H9 (cell line): Measurements from ENCODE around the gene POU6F2. TPM values are rescaled to one million over a fixed set of nuclear protein-coding genes. Genes with fewer than 3 reads are reported as not detected.

Experiments used
- DNase-seq: peaks from one replicate; pipeline ENCODE4 v3.0.0-alpha.2; 2017
- H2AFZ ChIP-seq: one replicate; pipeline ENCODE4 v1.6.1; 2013; ENCODE audit warnings: mild to moderate bottlenecking, low read length, control low read depth, moderate library complexity
- H2AK5ac ChIP-seq: 2 replicates; pipeline ENCODE4 v1.6.1; 2013; ENCODE audit warnings: low read length, control low read depth, mixed read lengths; ENCODE audit not compliant: insufficient read length
- H2BK120ac ChIP-seq: one replicate; pipeline ENCODE4 v1.6.1; 2013; ENCODE audit warnings: low read depth, mild to moderate bottlenecking, low read length, control low read depth, inconsistent platforms; ENCODE audit not compliant: poor library complexity, severe bottlenecking
- H2BK12ac ChIP-seq: 2 replicates; pipeline ENCODE4 v1.6.1; 2013; ENCODE audit warnings: low read length, control low read depth, mixed read lengths, low read depth; ENCODE audit not compliant: insufficient read length
- H2BK15ac ChIP-seq: 2 replicates; pipeline ENCODE4 v1.6.1; 2013; ENCODE audit warnings: low read depth, low read length, control low read depth
- H2BK20ac ChIP-seq: one replicate; pipeline ENCODE4 v1.6.1; 2013; ENCODE audit warnings: low read depth, mild to moderate bottlenecking, low read length, control low read depth, inconsistent platforms; ENCODE audit not compliant: poor library complexity, severe bottlenecking
- H2BK5ac ChIP-seq: 2 replicates; pipeline ENCODE4 v1.6.1; 2013; ENCODE audit warnings: low read length, control low read depth, mixed read lengths; ENCODE audit not compliant: insufficient read length
- H3K14ac ChIP-seq: 2 replicates; pipeline ENCODE4 v1.6.1; 2013; ENCODE audit warnings: low read length, control low read depth; ENCODE audit not compliant: insufficient read depth
- H3K18ac ChIP-seq: 2 replicates; pipeline ENCODE4 v1.6.1; 2013; ENCODE audit warnings: low read depth, mild to moderate bottlenecking, mixed read lengths, low read length, control low read depth; ENCODE audit not compliant: insufficient read length
- H3K23ac ChIP-seq: 2 replicates; pipeline ENCODE4 v1.6.1; 2013; ENCODE audit warnings: low read length, control low read depth, mixed read lengths, low read depth; ENCODE audit not compliant: insufficient read length
- H3K23me2 ChIP-seq: 2 replicates; pipeline ENCODE4 v1.6.1; 2013; ENCODE audit warnings: low read depth, mild to moderate bottlenecking, mixed read lengths, low read length, control low read depth; ENCODE audit not compliant: insufficient read length, poor library complexity, severe bottlenecking
- H3K27ac ChIP-seq: 2 replicates; pipeline ENCODE4 v1.5.1; 2013; ENCODE audit warnings: low read length, control low read depth, mixed read lengths, low read depth; ENCODE audit not compliant: insufficient read length
- H3K27me3 ChIP-seq: 2 replicates; pipeline ENCODE4 v1.6.1; 2013; ENCODE audit warnings: low read length, control low read depth, inconsistent platforms; ENCODE audit not compliant: insufficient read depth
- H3K4ac ChIP-seq: 2 replicates; pipeline ENCODE4 v1.6.1; 2013; ENCODE audit warnings: low read depth, mild to moderate bottlenecking, control low read depth, inconsistent platforms, low read length, moderate library complexity
- H3K4me1 ChIP-seq: 2 replicates; pipeline ENCODE4 v1.6.1; 2013; ENCODE audit warnings: low read length, control low read depth, inconsistent platforms; ENCODE audit not compliant: insufficient read depth
- H3K4me2 ChIP-seq: 2 replicates; pipeline ENCODE4 v1.6.1; 2013; ENCODE audit warnings: low read length, control low read depth, mixed read lengths; ENCODE audit not compliant: insufficient read length, insufficient read depth
- H3K56ac ChIP-seq: 2 replicates; pipeline ENCODE4 v1.6.1; 2013; ENCODE audit warnings: low read depth, mild to moderate bottlenecking, mixed read lengths, low read length, control low read depth; ENCODE audit not compliant: insufficient read length
- H3K79me1 ChIP-seq: 2 replicates; pipeline ENCODE4 v1.6.1; 2013; ENCODE audit warnings: low read depth, mild to moderate bottlenecking, moderate library complexity, low read length, control low read depth, inconsistent platforms; ENCODE audit not compliant: insufficient read depth, poor library complexity, severe bottlenecking
- H3K79me2 ChIP-seq: 2 replicates; pipeline ENCODE4 v1.6.1; 2013; ENCODE audit warnings: low read length, control low read depth, inconsistent platforms; ENCODE audit not compliant: insufficient read depth
- H3K9ac ChIP-seq: 2 replicates; pipeline ENCODE4 v1.6.1; 2013; ENCODE audit warnings: low read length, control low read depth, mixed read lengths; ENCODE audit not compliant: insufficient read length; ENCODE audit errors: extremely low read depth
- H3K9me3 ChIP-seq: one replicate; pipeline ENCODE4 v1.6.1; 2013; ENCODE audit warnings: low read depth, low read length, inconsistent platforms; ENCODE audit not compliant: control insufficient read depth
- H3T11ph ChIP-seq: one replicate; pipeline ENCODE4 v1.6.1; 2013; ENCODE audit warnings: mild to moderate bottlenecking, low read length, control low read depth, inconsistent platforms
- H4K20me1 ChIP-seq: one replicate; pipeline ENCODE4 v1.6.1; 2013; ENCODE audit not compliant: control insufficient read depth, insufficient read length, insufficient read depth
- H4K5ac ChIP-seq: 2 replicates; pipeline ENCODE4 v1.6.1; 2013; ENCODE audit warnings: low read depth, mild to moderate bottlenecking, mixed read lengths, low read length, control low read depth; ENCODE audit not compliant: insufficient read length
- H4K8ac ChIP-seq: replicated peaks from 2 replicates; pipeline ENCODE4 v1.6.1; 2013; ENCODE audit warnings: low read length, control low read depth, mixed read lengths, low read depth; ENCODE audit not compliant: insufficient read length
- H4K91ac ChIP-seq: 2 replicates; pipeline ENCODE4 v1.6.1; 2013; ENCODE audit warnings: low read depth, mild to moderate bottlenecking, moderate library complexity, mixed read lengths, low read length, control low read depth; ENCODE audit not compliant: insufficient read length
- H3K27ac Mint-ChIP-seq, 3 experiments: 2 replicates in 2 of 3; 3 replicates in 1 of 3; pipeline ENCODE4 v1.8.0; 2020 to 2021; ENCODE audit warnings: mixed read lengths in 3 of 3, mild to moderate bottlenecking in 1 of 3, moderate library complexity in 1 of 3
- H3K27me3 Mint-ChIP-seq: 2 replicates; pipeline ENCODE4 v1.8.0; 2021; ENCODE audit warnings: low read depth, mild to moderate bottlenecking, moderate library complexity, mixed read lengths
- H3K36me3 Mint-ChIP-seq, 3 experiments: 2 replicates in 2 of 3; 3 replicates in 1 of 3; pipeline ENCODE4 v1.8.0; 2020 to 2021; ENCODE audit warnings: low read depth in 3 of 3, mixed read lengths in 3 of 3; ENCODE audit not compliant: insufficient read depth in 1 of 3
- H3K4me1 Mint-ChIP-seq, 2 experiments: 2 replicates each; pipeline ENCODE4 v1.8.0; 2020; ENCODE audit warnings: mixed read lengths in 2 of 2
- H3K4me3 Mint-ChIP-seq, 2 experiments: 2 replicates in 1 of 2; 3 replicates in 1 of 2; pipeline ENCODE4 v1.8.0; 2020 to 2021; ENCODE audit warnings: mild to moderate bottlenecking in 2 of 2, mixed read lengths in 2 of 2, moderate library complexity in 1 of 2
- H3K9me3 Mint-ChIP-seq, 2 experiments: 2 replicates in 1 of 2; 3 replicates in 1 of 2; pipeline ENCODE4 v1.8.0; 2020; ENCODE audit warnings: mild to moderate bottlenecking in 2 of 2, mixed read lengths in 2 of 2, moderate library complexity in 1 of 2
- CTCF ChIP-seq: fragments of 200-600 bp; sonication (generic); conservative IDR thresholded peaks from 3 replicates; pipeline ENCODE4 v1.8.0; 2021; ENCODE audit warnings: antibody characterized with exemption, mild to moderate bottlenecking
- WGBS: extraction: QIAGEN DNeasy Blood & Tissue Kit; methylation state at CpG from one replicate; pipeline ENCODE4 v1.1.7; 2013; ENCODE audit warnings: missing lambda C conversion rate, low lambda C conversion rate, mixed read lengths; ENCODE audit not compliant: insufficient read length; ENCODE audit errors: extremely low coverage; 5-methylcytosine and 5-hydroxymethylcytosine counted together
- total RNA-seq: library from RNA; stranded (reverse); gene quantifications from 2 replicates; pipeline ENCODE4 v1.2.1, GENCODE V29; 2021

Gene POU6F2
- total RNA-seq, 1 experiment from 2014 or later, result 1.9 TPM

DNA sequence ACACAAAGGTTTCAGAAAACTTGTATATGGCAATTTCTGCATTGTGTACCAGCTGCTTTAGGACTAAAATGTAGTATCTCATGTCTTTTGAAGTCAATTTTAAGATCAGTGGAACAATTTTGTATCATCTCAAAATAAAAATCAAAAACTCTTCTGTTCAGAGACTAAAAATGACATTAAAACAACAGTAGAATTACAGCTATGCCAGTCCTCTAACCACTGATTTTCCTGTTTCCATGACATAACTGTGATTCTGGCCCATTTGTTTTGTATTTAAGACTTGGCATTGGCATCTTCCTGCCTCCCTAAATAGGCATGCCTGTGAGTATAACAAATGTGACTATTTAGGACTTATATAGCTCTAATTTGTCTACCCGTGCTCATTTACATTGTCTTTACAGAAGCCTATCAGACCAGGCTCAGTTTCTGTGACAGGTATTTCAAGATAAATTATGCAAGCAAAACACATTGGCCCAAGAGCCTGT is 39.7 kb upstream of the POU6F2 start:
- no peak overlapping the region for H4K5ac ChIP-seq
- no peak overlapping the region for H3K9ac ChIP-seq
- no peaks in the 10 kb centered on the region for H4K20me1 ChIP-seq
- Mint-ChIP-seq H3K4me3 (no peak overlapping the region), H3K27me3 (no peaks in the 10 kb centered on the region), H3K36me3 (no peaks in the 10 kb centered on the region), H3K27ac (no peak overlapping the region), H3K4me1 (peaks cover 21% of the 10 kb centered on the region in 2 experiments), H3K9me3 (no peaks in the 10 kb centered on the region)
- no peak overlapping the region for H3T11ph ChIP-seq
- no peak overlapping the region for H3K56ac ChIP-seq
- no peak overlapping the region for H2BK120ac ChIP-seq
- no CpG with 5 or more reads among the region's 1 CpG for WGBS
- no peak overlapping the region for H3K27ac ChIP-seq
- H4K91ac ChIP-seq, result no peak overlapping the region
- H3K23ac ChIP-seq, result no peak overlapping the region
- H3K4me2 ChIP-seq, result no peak overlapping the region
- DNase-seq, result no peak
- no peak overlapping the region for H2BK5ac ChIP-seq
- H2BK20ac ChIP-seq, result no peak overlapping the region
- H3K4me1 ChIP-seq, result no peaks in the 10 kb centered on the region
- H2AK5ac ChIP-seq, result no peak overlapping the region
- no peaks in the 10 kb centered on the region for H3K79me2 ChIP-seq
- no peak overlapping the region for H2BK12ac ChIP-seq
- no peaks in the 10 kb centered on the region for H3K9me3 ChIP-seq
- no peaks in the 10 kb centered on the region for H3K27me3 ChIP-seq
- H3K23me2 ChIP-seq, result no peaks in the 10 kb centered on the region
- H2AFZ ChIP-seq, result no peak overlapping the region
- no peak overlapping the region for H3K18ac ChIP-seq
- no peak overlapping the region for H3K14ac ChIP-seq
- H4K8ac ChIP-seq, result no peak overlapping the region
- no peak overlapping the region for H2BK15ac ChIP-seq
- H3K4ac ChIP-seq, result no peak overlapping the region
- no peaks in the 10 kb centered on the region for H3K79me1 ChIP-seq
- TF ChIP-seq CTCF, result no peak
